Measurements from ENCODE around the gene NAALADL2. TPM values are rescaled to one million over a fixed set of nuclear protein-coding genes. Genes with fewer than 3 reads are reported as not detected.
A peak's percentile ranks its signal among the peaks of the same experiment; 100 is the strongest.

The NAALADL2 gene
- total RNA-seq, 1 donor, result 23.5 TPM

DNA sequence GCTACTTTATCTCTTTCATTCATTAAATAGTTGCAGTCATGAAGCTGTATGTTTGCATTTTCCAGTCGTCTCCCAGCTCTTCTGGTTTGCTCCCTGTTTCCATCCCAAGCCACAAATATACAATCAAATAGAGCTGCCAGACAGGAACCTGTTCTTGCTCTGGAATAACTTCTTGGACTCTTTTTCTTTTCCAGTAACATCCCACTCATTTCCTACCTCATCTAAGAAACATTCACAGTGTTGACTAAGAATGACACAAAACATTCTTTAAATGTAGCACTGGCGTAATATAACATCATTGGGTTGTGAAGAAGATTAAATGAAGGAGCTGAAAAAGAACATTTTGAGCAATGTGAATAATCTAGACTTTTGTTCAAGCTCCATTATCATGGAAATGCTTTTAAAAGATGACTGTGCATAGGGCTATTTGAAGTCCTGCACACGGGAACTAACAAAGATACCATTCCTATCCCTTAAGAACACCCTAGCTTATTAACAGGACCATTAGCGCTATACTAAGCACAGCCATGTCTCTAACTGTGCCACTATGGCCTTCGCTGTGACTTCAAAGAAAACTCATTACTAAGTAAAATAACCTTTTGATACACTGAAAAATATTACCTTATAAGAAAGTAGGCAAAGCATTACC lies 574.0 kb downstream of the NAALADL2 start:
- H3K27ac ChIP-seq (ENCODE audit: low read depth, low read length), result peak overlapping the region; percentile 93
- H3K9me3 ChIP-seq (ENCODE audit: low read depth, low read length), result no peaks in the 10 kb centered on the region
- H3K36me3 ChIP-seq (ENCODE audit: insufficient read depth, low read length), result no peaks in the 10 kb centered on the region
- H3K4me3 ChIP-seq (ENCODE audit: insufficient read depth, low read length), result peak overlapping the region; percentile 31
- H3K4me1 ChIP-seq (ENCODE audit: insufficient read depth, low read length), result peaks cover 26% of the 10 kb centered on the region
- H2AFZ ChIP-seq (ENCODE audit: low read length), result peak overlapping the region; percentile 69
- no peaks in the 10 kb centered on the region for H4K20me1 ChIP-seq (ENCODE audit: insufficient read depth, low read length)
- TF ChIP-seq, protein P1, sequence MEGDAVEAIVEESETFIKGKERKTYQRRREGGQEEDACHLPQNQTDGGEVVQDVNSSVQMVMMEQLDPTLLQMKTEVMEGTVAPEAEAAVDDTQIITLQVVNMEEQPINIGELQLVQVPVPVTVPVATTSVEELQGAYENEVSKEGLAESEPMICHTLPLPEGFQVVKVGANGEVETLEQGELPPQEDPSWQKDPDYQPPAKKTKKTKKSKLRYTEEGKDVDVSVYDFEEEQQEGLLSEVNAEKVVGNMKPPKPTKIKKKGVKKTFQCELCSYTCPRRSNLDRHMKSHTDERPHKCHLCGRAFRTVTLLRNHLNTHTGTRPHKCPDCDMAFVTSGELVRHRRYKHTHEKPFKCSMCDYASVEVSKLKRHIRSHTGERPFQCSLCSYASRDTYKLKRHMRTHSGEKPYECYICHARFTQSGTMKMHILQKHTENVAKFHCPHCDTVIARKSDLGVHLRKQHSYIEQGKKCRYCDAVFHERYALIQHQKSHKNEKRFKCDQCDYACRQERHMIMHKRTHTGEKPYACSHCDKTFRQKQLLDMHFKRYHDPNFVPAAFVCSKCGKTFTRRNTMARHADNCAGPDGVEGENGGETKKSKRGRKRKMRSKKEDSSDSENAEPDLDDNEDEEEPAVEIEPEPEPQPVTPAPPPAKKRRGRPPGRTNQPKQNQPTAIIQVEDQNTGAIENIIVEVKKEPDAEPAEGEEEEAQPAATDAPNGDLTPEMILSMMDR (IDR thresholded peaks at IDR 0.05; ENCODE audit: extremely low read depth, low read depth, low read length), result no peak
- H3K79me2 ChIP-seq (ENCODE audit: insufficient read depth, low read length), result no peaks in the 10 kb centered on the region
- peak overlapping the region; percentile 62 for H3K4me2 ChIP-seq (ENCODE audit: insufficient read depth, low read length)
- H3K27me3 ChIP-seq (ENCODE audit: insufficient read depth, low read length), result no peaks in the 10 kb centered on the region
- no peak for DNase-seq (ENCODE audit: insufficient read length, low spot score, missing footprints)

DNA sequence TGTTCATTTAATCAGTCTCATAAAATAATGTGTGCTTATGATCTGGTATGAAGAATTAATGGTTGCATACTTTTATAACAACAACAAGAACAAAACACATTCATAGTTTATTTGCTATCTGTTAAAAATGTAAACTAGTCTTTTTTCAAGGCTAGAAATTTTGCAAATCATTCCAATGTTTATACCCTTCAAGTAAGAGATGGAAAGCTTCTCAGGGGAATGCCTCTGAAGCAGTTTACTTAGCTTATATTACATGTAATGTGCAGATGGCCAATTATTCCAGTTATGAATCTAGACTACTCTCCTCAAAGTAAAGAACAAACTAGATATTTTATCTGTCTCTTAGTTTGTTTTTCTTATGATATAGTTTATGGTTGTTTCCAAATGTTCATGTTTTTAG lies 575.4 kb downstream of the NAALADL2 start:
- H3K4me1 ChIP-seq (ENCODE audit: insufficient read depth, low read length), result peaks cover 26% of the 10 kb centered on the region
- no peak overlapping the region for H3K27ac ChIP-seq (ENCODE audit: low read depth, low read length)

GRCh38 chr3:175443682-175444081 lies 584.5 kb downstream of the NAALADL2 start:
- no peaks in the 10 kb centered on the region for H3K79me2 ChIP-seq (ENCODE audit: insufficient read depth, low read length)
- TF ChIP-seq, protein P1 (IDR thresholded peaks at IDR 0.05; ENCODE audit: extremely low read depth, low read depth, low read length), result no peak
- no peaks in the 10 kb centered on the region for H3K27me3 ChIP-seq (ENCODE audit: insufficient read depth, low read length)
- H3K27ac ChIP-seq (ENCODE audit: low read depth, low read length), result no peak overlapping the region
- no peak overlapping the region for H3K4me3 ChIP-seq (ENCODE audit: insufficient read depth, low read length)
- H4K20me1 ChIP-seq (ENCODE audit: insufficient read depth, low read length), result no peaks in the 10 kb centered on the region
- H3K4me1 ChIP-seq (ENCODE audit: insufficient read depth, low read length), result no peaks in the 10 kb centered on the region
- H3K4me2 ChIP-seq (ENCODE audit: insufficient read depth, low read length), result no peak overlapping the region
- no peak for DNase-seq (ENCODE audit: insufficient read length, low spot score, missing footprints)
- no peaks in the 10 kb centered on the region for H3K9me3 ChIP-seq (ENCODE audit: low read depth, low read length)
- H2AFZ ChIP-seq (ENCODE audit: low read length), result no peak overlapping the region
- H3K36me3 ChIP-seq (ENCODE audit: insufficient read depth, low read length), result no peaks in the 10 kb centered on the region

More for the DNA sequence above, 575.4 kb downstream of the NAALADL2 start:
- Histone ChIP-seq H2AFZ (ENCODE audit: low read length) (no peak overlapping the region), H3K36me3 (ENCODE audit: insufficient read depth, low read length) (no peaks in the 10 kb centered on the region), H3K9me3 (ENCODE audit: low read depth, low read length) (no peaks in the 10 kb centered on the region), H4K20me1 (ENCODE audit: insufficient read depth, low read length) (no peaks in the 10 kb centered on the region), H3K4me2 (ENCODE audit: insufficient read depth, low read length) (no peak overlapping the region), H3K27me3 (ENCODE audit: insufficient read depth, low read length) (no peaks in the 10 kb centered on the region), H3K79me2 (ENCODE audit: insufficient read depth, low read length) (no peaks in the 10 kb centered on the region), H3K4me3 (ENCODE audit: insufficient read depth, low read length) (no peak overlapping the region)
- no peak for DNase-seq (ENCODE audit: insufficient read length, low spot score, missing footprints)
- TF ChIP-seq, protein P1 (IDR thresholded peaks at IDR 0.05; ENCODE audit: extremely low read depth, low read depth, low read length), result no peak

- Histone ChIP-seq H3K27me3 (ENCODE audit: insufficient read depth, low read length) (no peaks in the 10 kb centered on the region), H3K4me3 (ENCODE audit: insufficient read depth, low read length) (no peak overlapping the region), H3K79me2 (ENCODE audit: insufficient read depth, low read length) (no peaks in the 10 kb centered on the region), H3K4me1 (ENCODE audit: insufficient read depth, low read length) (no peaks in the 10 kb centered on the region), H3K4me2 (ENCODE audit: insufficient read depth, low read length) (no peak overlapping the region), H4K20me1 (ENCODE audit: insufficient read depth, low read length) (no peaks in the 10 kb centered on the region), H2AFZ (ENCODE audit: low read length) (no peak overlapping the region), H3K27ac (ENCODE audit: low read depth, low read length) (no peak overlapping the region), H3K9me3 (ENCODE audit: low read depth, low read length) (no peaks in the 10 kb centered on the region), H3K36me3 (ENCODE audit: insufficient read depth, low read length) (no peaks in the 10 kb centered on the region)
- no peak for DNase-seq (ENCODE audit: insufficient read length, low spot score, missing footprints)
- TF ChIP-seq, protein P1 (IDR thresholded peaks at IDR 0.05; ENCODE audit: extremely low read depth, low read depth, low read length), result no peak
Observed at GRCh38 chr3:175445741-175446140, 586.6 kb downstream of the NAALADL2 start.

Measured in osteoblast (primary cell).